Adrenal gland (tissue), 12 donors: Measurements from ENCODE around the gene SAPCD1. TPM values are rescaled to one million over a fixed set of nuclear protein-coding genes. Genes with fewer than 3 reads are reported as not detected.

ENCODE experiments used
- DNase-seq, 7 donors: peaks; one replicate each; pipeline ENCODE4 v3.0.0-alpha.2; 2019 to 2020
- H3K27ac ChIP-seq, 5 donors: fragments of 200-600 bp; sonication (generic) in 4 of 5; 1 replicate in 3 of 5; 2 replicates in 2 of 5; pipeline versions ENCODE4 v1.5.1 to v1.8.0; 2016 to 2020; ENCODE audit warnings: mild to moderate bottlenecking in 1 of 5
- H3K27me3 ChIP-seq: fragments of 200-600 bp; 2 replicates; pipeline ENCODE4 v1.8.0; 2021
- H3K36me3 ChIP-seq, 2 donors: fragments of 200-600 bp; replicated peaks in 1 of 2; 1 replicate in 1 of 2; 2 replicates in 1 of 2; pipeline versions ENCODE4 v1.5.1 to v1.8.0; 2018 to 2022
- H3K4me1 ChIP-seq, 2 donors: fragments of 200-600 bp; replicated peaks in 1 of 2; 1 replicate in 1 of 2; 2 replicates in 1 of 2; pipeline versions ENCODE4 v1.5.1 to v1.8.0; 2018 to 2021
- H3K4me3 ChIP-seq, 4 donors: fragments of 200-600 bp; sonication (generic) in 3 of 4; one replicate each; pipeline ENCODE4 v1.5.1; 2016 to 2018
- H3K9me3 ChIP-seq, 3 donors: fragments of 200-600 bp; sonication (generic) in 1 of 3; replicated peaks in 1 of 3; 1 replicate in 2 of 3; 2 replicates in 1 of 3; pipeline versions ENCODE4 v1.5.1 to v1.8.0; 2016 to 2021
- POLR2A ChIP-seq, 2 donors: fragments of 450-650 bp; IDR thresholded peaks; one replicate each; pipeline ENCODE4 v1.6.1; 2017; ENCODE audit warnings: antibody characterized with exemption in 2 of 2, mild to moderate bottlenecking in 2 of 2, moderate library complexity in 1 of 2
- WGBS, 4 donors: extraction: QIAGEN DNeasy Blood & Tissue Kit in 2 of 4; methylation state at CpG; one replicate each; pipeline versions ENCODE4 v1.1.5 to v1.1.7; 2013 to 2017; 5-methylcytosine and 5-hydroxymethylcytosine counted together
- intact Hi-C, 2 donors: fragments of 100-400 bp; cut with DNase I; formaldehyde crosslinking; loops; one replicate each; pipeline versions ENCODE4 v1.14.1 to v1.15.0; 2022 to 2023
- polyA plus RNA-seq, 3 donors: library from polyadenylated mRNA; stranded (reverse); fragments of 200-250 nt in 2 of 3; fragments of 350-450 nt in 1 of 3; fragmentation: Illumina TruSeq in 1 of 3; extraction: RNeasy Lipid Tissue Mini Kit (QIAGEN cat#74804) in 1 of 3; gene quantifications; one replicate each; pipeline ENCODE4 v1.2.3, GENCODE V29; 2013 to 2014
- total RNA-seq, 9 donors: library from RNA; depleted of rRNA in 4 of 9; stranded (reverse); fragments of >200 nt in 4 of 9; fragments of 120-200 nt in 1 of 9; fragmentation: NEBNext Ultra II Directional in 1 of 9; extraction: Animal tissue kit (Norgen Biotek cat#: 25700) in 1 of 9; gene quantifications; one replicate each; pipeline versions ENCODE4 v1.1.0 to v1.2.4, GENCODE V29; 2013 to 2023
- TF ChIP-seq, protein P1 (sequence below), 6 experiments: fragments of 450-650 bp in 4 of 6; fragments of 200-600 bp in 2 of 6; sonication (generic) in 1 of 6; IDR thresholded peaks; 1 replicate in 5 of 6; 2 replicates in 1 of 6; pipeline versions ENCODE4 v1.5.1 to v1.8.0; 2016 to 2021; ENCODE audit warnings: antibody characterized with exemption in 6 of 6, mild to moderate bottlenecking in 2 of 6, moderate library complexity in 1 of 6
- donor health status: healthy with polysubstance abuse.
- donor health status: Bipolar disorder and iron deficiency.
- donor health status: DM: yes; HTN: yes; CAD: no.
- donor health status: DM: no; HTN: no; CAD: no.
- donor health status: DM: no; HTN: no; CAD: no.
- donor health status: DM: yes; HTN: yes; CAD: no.

Gene SAPCD1
- total and polyA plus RNA-seq, 12 donors: 0.46 to 17.2 (median 0.96) TPM; not detected in 5

DNA sequence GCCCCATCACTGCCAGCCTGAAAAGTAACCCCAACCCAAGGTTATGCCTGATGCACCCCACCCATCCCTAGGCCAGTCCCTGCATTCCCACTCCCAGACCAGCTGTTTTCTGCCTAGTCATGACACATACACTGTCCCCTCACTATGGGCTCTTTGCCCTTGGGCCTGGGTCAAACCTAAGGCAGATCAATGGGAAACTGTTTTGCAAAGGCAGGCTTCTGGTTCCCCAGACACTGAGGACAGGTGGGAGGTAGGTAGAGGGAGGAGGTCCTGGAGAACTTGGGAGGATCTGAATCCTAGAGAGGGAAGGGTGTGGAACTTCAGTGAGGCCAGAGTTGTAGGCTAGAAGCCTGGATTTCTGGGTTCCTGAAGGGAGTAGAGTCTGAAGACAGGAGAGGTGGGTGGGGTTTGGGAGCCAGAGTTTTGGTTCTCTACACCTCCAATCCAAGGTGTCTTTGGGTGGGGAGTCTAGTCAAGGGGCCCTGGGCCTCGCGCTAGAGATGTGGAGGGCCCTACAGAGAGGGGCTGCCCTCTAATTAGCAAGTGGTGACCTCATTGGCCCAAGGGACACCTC lies 28.1 kb upstream of the SAPCD1 start:
- Histone ChIP-seq H3K36me3 (peaks cover 0 to 37% of the 10 kb centered on the region in 2 donors), H3K27me3 (no peaks in the 10 kb centered on the region), H3K4me1 (peaks cover 11 to 70% of the 10 kb centered on the region in 2 donors), H3K9me3 (no peaks in the 10 kb centered on the region), H3K27ac (peak overlapping the region in 4 of 5 donors; percentile 77 to 98 (median 80)), H3K4me3 (peak overlapping the region in 2 of 4 donors; percentile 38 to 92)
- intact Hi-C loops: loop anchor here in 1 of 2 donors (10.0 kb wide), 1 partner anchor 1680 kb away; the partner anchor contains the start of genes CUTA and PHF1
- no peak for DNase-seq
- 4 to 29% (median 9%) methylated on average over 2 of the region's 2 CpGs for WGBS, 4 donors
- no peak for TF ChIP-seq POLR2A (IDR thresholded peaks at IDR 0.05)
- TF ChIP-seq, protein P1, sequence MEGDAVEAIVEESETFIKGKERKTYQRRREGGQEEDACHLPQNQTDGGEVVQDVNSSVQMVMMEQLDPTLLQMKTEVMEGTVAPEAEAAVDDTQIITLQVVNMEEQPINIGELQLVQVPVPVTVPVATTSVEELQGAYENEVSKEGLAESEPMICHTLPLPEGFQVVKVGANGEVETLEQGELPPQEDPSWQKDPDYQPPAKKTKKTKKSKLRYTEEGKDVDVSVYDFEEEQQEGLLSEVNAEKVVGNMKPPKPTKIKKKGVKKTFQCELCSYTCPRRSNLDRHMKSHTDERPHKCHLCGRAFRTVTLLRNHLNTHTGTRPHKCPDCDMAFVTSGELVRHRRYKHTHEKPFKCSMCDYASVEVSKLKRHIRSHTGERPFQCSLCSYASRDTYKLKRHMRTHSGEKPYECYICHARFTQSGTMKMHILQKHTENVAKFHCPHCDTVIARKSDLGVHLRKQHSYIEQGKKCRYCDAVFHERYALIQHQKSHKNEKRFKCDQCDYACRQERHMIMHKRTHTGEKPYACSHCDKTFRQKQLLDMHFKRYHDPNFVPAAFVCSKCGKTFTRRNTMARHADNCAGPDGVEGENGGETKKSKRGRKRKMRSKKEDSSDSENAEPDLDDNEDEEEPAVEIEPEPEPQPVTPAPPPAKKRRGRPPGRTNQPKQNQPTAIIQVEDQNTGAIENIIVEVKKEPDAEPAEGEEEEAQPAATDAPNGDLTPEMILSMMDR (IDR thresholded peaks at IDR 0.05): no peak

DNA sequence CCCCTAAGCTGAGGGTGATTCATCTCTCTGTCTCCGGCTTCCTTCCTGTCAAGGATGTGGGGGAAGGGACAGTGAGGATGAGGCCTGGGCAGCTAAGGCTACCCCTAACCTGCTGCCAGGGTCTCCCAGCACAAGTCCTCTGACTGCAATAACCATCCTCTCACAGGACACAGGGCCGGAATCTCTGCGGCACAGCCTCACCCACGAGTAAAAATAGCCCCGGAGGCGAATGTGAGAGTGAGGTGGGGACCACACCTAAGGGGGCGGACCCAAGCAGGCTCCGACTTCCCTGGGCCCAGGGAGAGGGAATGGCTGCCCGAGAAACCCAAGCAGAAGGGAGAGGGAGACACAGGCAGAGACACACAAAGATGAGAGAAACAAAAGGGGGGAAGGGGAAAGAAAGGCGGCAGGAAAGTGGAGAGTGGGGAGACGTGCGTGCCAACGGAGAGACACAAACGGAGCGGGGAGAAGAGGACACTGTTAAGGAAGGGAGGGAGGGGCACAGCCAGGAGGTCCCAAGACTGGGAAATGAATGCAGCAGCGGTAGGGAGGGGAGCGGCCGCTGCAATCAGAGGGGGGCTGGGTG lies 27.5 kb upstream of the SAPCD1 start:
- peaks cover 0 to 37% of the 10 kb centered on the region in 2 donors for H3K36me3 ChIP-seq
- intact Hi-C loops: loop anchor here in 1 of 2 donors (10.0 kb wide), 1 partner anchor 1680 kb away; the partner anchor contains the start of genes CUTA and PHF1
- peak overlapping the region; percentile 70 to 98 (median 79) for H3K27ac ChIP-seq
- WGBS, 4 donors: 0 to 1% (median 1%) methylated on average over 18 of the region's 18 CpGs
- TF ChIP-seq, protein P1 (IDR thresholded peaks at IDR 0.05): no peak
- peak in 1 of 2 donors; percentile 20 for TF ChIP-seq POLR2A (IDR thresholded peaks at IDR 0.05)
- H3K9me3 ChIP-seq: no peaks in the 10 kb centered on the region
- H3K4me3 ChIP-seq: peak overlapping the region in 3 of 4 donors; percentile 38 to 92 (median 38)
- peak in 6 of 7 donors; percentile 45 to 74 (median 62) for DNase-seq
- H3K27me3 ChIP-seq: no peaks in the 10 kb centered on the region
- peaks cover 13 to 73% of the 10 kb centered on the region in 2 donors for H3K4me1 ChIP-seq

DNA sequence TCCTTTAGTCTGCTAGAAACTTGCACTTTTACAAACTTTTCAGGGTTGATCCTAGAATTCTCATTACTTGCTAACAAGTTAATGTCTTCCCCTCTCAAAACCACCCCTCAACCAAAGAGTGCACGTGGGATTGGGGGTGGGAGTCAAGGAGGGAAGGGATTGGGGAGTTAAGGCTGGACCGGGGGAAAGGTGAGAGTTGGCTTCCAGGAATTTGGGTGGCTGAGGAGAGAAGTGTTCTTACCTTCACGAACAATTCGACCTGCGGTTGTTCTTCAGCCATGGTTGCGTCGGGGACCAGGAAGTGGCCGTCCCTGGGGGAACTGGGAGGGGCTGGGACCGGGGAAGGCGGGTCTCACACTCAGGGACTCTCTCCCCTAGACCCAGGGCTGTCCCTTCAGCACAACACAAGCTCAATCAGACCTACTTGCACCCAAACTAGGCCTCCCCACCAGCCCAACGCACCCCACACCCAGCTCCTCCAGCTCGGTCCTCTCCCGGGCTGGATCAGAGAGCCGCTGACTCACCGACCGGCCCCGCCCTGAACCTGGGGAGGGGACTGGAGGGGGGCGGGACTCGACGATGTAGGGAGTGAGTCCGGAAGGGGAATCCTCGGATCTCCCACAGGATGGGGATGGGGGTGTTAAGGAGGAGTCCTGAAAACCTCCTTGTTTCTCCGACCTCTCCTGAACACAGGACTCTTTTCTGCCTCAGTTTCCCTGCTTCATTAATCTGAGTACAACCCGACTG lies 26.3 kb upstream of the SAPCD1 start, which contains the start of gene CLIC1:
Gene CLIC1 (minus strand): TSS at position 510 of the 747 bp plus-strand sequence. CDS start 230 bp downstream, at position 280.
- DNase-seq: peak; percentile 84 to 92 (median 85)
- intact Hi-C loops: loop anchor here in 1 of 2 donors (10.0 kb wide), 1 partner anchor 1679 kb away; the partner anchor contains the start of genes CUTA and PHF1
- peak within 1 kb of the TSS; percentile 38 to 92 (median 50) for H3K4me3 ChIP-seq
- peaks cover 0 to 28% of the 10 kb centered on the region in 2 donors for H3K36me3 ChIP-seq
- peak within 1 kb of the TSS; percentile 70 to 98 (median 81) for H3K27ac ChIP-seq
- H3K4me1 ChIP-seq: peaks cover 18 to 73% of the 10 kb centered on the region in 2 donors
- peak; percentile 76 to 82 for TF ChIP-seq POLR2A (IDR thresholded peaks at IDR 0.05)
- TF ChIP-seq, protein P1 (IDR thresholded peaks at IDR 0.05): no peak
- no peaks in the 10 kb centered on the region for H3K9me3 ChIP-seq
- H3K27me3 ChIP-seq: no peaks in the 10 kb centered on the region
- WGBS, 4 donors: 0 to 1% (median 1%) methylated on average over 16 to 24 of the region's 24 CpGs
